ENCODE measurements around the gene F7. TPM values are rescaled to one million over a fixed set of nuclear protein-coding genes. Genes with fewer than 3 reads are reported as not detected.

The F7 gene
- total and polyA plus RNA-seq, 2 donors (not counting 1 experiment from before 2014, with no cell fraction given) = not detected

GRCh38 chr13:113064534-113065405, 40.8 kb upstream of the F7 start:
- H3K9ac ChIP-seq (ENCODE audit: insufficient read depth, low read length) = no peak overlapping the region

GRCh38 chr13:113065406-113066141, 40.0 kb upstream of the F7 start:
- no peaks in the 10 kb centered on the region for H4K20me1 ChIP-seq (ENCODE audit: control insufficient read depth, extremely low read depth, insufficient read depth, low read length)
- H3K36me3 ChIP-seq (ENCODE audit: control insufficient read depth, insufficient read depth, low read length) = no peaks in the 10 kb centered on the region
- H3K27ac ChIP-seq (ENCODE audit: insufficient read depth, low read length) = no peak overlapping the region
- H3K9ac ChIP-seq (ENCODE audit: insufficient read depth, low read length) = no peak overlapping the region
- TF ChIP-seq CTCF (conservative IDR thresholded peaks at IDR 0.05 in 1 of 2, IDR thresholded peaks at IDR 0.05 in 1 of 2; ENCODE audit: low read depth in 1 of 2, low read length in 2 of 2) (no peak), EZH2 (IDR thresholded peaks at IDR 0.05; ENCODE audit: low read length, missing control alignments) (no peak)
- H3K79me2 ChIP-seq (ENCODE audit: control insufficient read depth, insufficient read depth, low read length) = no peaks in the 10 kb centered on the region
- H3K27me3 ChIP-seq (ENCODE audit: control insufficient read depth, insufficient read depth, low read length) = no peaks in the 10 kb centered on the region
- H2AFZ ChIP-seq (ENCODE audit: low read length) = no peak overlapping the region
- no peaks in the 10 kb centered on the region for H3K4me1 ChIP-seq (ENCODE audit: control insufficient read depth, extremely low read depth, insufficient read depth, low read length)
- H3K9me3 ChIP-seq (ENCODE audit: control insufficient read depth, insufficient read depth, low read depth, low read length) = no peaks in the 10 kb centered on the region
- DNase-seq (ENCODE audit: low read depth in 2 of 2) = peak in 1 of 2 donors; percentile 22
- no peak overlapping the region for H3K4me2 ChIP-seq (ENCODE audit: extremely low read depth, insufficient read depth, low read length)
- no peak overlapping the region for H3K4me3 ChIP-seq (replicated peaks in 1 of 4; ENCODE audit: control extremely low read depth in 1 of 4, insufficient read depth in 1 of 4, low read depth in 3 of 4, low read length in 4 of 4)

More at GRCh38 chr13:113064534-113065405, 40.8 kb upstream of the F7 start:
- H3K4me2 ChIP-seq (ENCODE audit: extremely low read depth, insufficient read depth, low read length) = no peak overlapping the region
- H2AFZ ChIP-seq (ENCODE audit: low read length) = no peak overlapping the region
- H3K4me1 ChIP-seq (ENCODE audit: control insufficient read depth, extremely low read depth, insufficient read depth, low read length) = no peaks in the 10 kb centered on the region
- no peaks in the 10 kb centered on the region for H3K27me3 ChIP-seq (ENCODE audit: control insufficient read depth, insufficient read depth, low read length)
- H3K4me3 ChIP-seq (replicated peaks in 1 of 4; ENCODE audit: control extremely low read depth in 1 of 4, insufficient read depth in 1 of 4, low read depth in 3 of 4, low read length in 4 of 4) = no peak overlapping the region
- TF ChIP-seq CTCF (conservative IDR thresholded peaks at IDR 0.05 in 1 of 2, IDR thresholded peaks at IDR 0.05 in 1 of 2; ENCODE audit: low read depth in 1 of 2, low read length in 2 of 2) = no peak
- no peak for TF ChIP-seq EZH2 (IDR thresholded peaks at IDR 0.05; ENCODE audit: low read length, missing control alignments)
- no peaks in the 10 kb centered on the region for H3K79me2 ChIP-seq (ENCODE audit: control insufficient read depth, insufficient read depth, low read length)
- no peaks in the 10 kb centered on the region for H3K36me3 ChIP-seq (ENCODE audit: control insufficient read depth, insufficient read depth, low read length)
- peak; percentile 50 to 75 for DNase-seq (ENCODE audit: low read depth in 2 of 2)
- H3K27ac ChIP-seq (ENCODE audit: insufficient read depth, low read length) = no peak overlapping the region
- H4K20me1 ChIP-seq (ENCODE audit: control insufficient read depth, extremely low read depth, insufficient read depth, low read length) = no peaks in the 10 kb centered on the region
- no peaks in the 10 kb centered on the region for H3K9me3 ChIP-seq (ENCODE audit: control insufficient read depth, insufficient read depth, low read depth, low read length)

GRCh38 chr13:113066142-113066455, 39.5 kb upstream of the F7 start:
- TF ChIP-seq EZH2 (IDR thresholded peaks at IDR 0.05; ENCODE audit: low read length, missing control alignments) (no peak), CTCF (conservative IDR thresholded peaks at IDR 0.05 in 1 of 2, IDR thresholded peaks at IDR 0.05 in 1 of 2; ENCODE audit: low read depth in 1 of 2, low read length in 2 of 2) (no peak)
- Histone ChIP-seq H3K4me3 (replicated peaks in 1 of 4; ENCODE audit: control extremely low read depth in 1 of 4, insufficient read depth in 1 of 4, low read depth in 3 of 4, low read length in 4 of 4) (no peak overlapping the region), H3K4me2 (ENCODE audit: extremely low read depth, insufficient read depth, low read length) (no peak overlapping the region), H3K9ac (ENCODE audit: insufficient read depth, low read length) (no peak overlapping the region), H3K27ac (ENCODE audit: insufficient read depth, low read length) (no peak overlapping the region), H3K36me3 (ENCODE audit: control insufficient read depth, insufficient read depth, low read length) (no peaks in the 10 kb centered on the region), H3K79me2 (ENCODE audit: control insufficient read depth, insufficient read depth, low read length) (no peaks in the 10 kb centered on the region), H3K9me3 (ENCODE audit: control insufficient read depth, insufficient read depth, low read depth, low read length) (no peaks in the 10 kb centered on the region), H3K4me1 (ENCODE audit: control insufficient read depth, extremely low read depth, insufficient read depth, low read length) (no peaks in the 10 kb centered on the region), H3K27me3 (ENCODE audit: control insufficient read depth, insufficient read depth, low read length) (no peaks in the 10 kb centered on the region), H4K20me1 (ENCODE audit: control insufficient read depth, extremely low read depth, insufficient read depth, low read length) (no peaks in the 10 kb centered on the region), H2AFZ (ENCODE audit: low read length) (no peak overlapping the region)
- DNase-seq (ENCODE audit: low read depth in 2 of 2) = no peak

All from fibroblast of lung (primary cell).